Measurements from ENCODE around the gene KRTAP1-4. TPM values are rescaled to one million over a fixed set of nuclear protein-coding genes. Genes with fewer than 3 reads are reported as not detected.

The KRTAP1-4 gene
- total RNA-seq, 3 donors from 2014 or later (not counting 1 experiment from before 2014, with no cell fraction given) = not detected

DNA sequence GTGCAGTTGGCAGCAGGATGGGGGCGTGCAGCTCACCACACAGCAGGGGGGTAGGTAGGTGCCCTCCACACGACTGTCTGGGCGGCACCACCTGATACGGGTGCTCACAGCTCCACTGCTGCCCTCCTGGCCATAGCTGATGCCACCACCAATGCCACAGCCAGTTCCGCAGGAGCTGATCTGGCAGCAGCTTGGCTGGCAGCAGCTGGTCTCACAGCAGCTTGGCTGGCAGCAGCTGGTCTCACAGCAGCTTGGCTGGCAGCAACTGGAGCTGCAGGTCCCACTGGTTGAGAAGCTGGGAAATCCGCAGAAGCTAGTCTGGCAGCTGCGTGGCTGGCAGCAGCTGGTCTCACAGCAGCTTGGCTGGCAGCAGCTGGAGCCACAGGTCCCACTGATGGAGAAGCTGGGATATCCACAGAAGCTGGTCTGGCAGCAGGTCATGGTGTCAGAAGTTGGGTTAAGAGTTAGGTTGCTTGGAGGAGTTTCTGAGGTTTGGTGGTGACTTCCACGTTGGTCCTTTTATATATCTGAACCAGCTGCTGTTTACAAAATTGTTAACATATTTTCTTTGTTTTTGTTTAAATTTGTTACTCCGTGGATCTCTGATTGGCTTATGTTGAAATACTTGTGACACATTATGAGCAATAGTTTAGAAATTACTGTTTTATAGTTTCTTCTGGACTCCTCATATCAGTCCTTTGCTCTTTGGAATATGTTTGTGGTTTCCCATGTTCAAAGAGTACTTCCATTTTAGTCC, 3.1 kb downstream of the KRTAP1-4 start, which contains the start of gene KRTAP1-5:
TSS of gene KRTAP1-5 (minus strand) at position 494 of the 757 bp plus-strand sequence. CDS start at position 441, 53 bp downstream.
- 79% methylated on average over 8 of the region's 9 CpGs for WGBS (ENCODE audit: insufficient coverage)
- H3K4me3 Mint-ChIP-seq = no peak within 1 kb of the TSS

DNA sequence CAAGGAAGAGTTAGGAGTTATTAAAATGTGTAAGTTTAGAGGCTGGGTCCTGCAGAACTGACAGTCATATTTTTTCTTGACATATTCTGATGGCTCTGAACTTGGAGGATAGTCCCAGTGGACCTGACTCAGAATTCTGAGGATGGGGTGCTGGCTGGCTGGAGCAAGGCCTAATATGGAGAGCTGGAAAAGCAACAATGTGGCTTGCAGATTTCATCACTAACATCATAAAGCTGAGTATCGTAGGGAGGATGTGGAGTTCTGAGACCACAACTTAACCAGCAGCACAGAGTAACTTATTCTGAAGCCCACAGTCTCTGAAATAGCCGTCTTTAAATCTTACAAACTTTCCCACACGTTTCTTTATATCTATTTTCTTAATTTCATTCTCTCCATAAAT, 5.3 kb downstream of the KRTAP1-4 start:
- Mint-ChIP-seq H3K36me3 (no peaks in the 10 kb centered on the region), H3K4me1 (no peaks in the 10 kb centered on the region), H3K9me3 (no peaks in the 10 kb centered on the region), H3K27me3 (ENCODE audit: low read depth in 2 of 2) (peaks cover 21 to 35% of the 10 kb centered on the region in 2 donors), H3K4me3 (no peak overlapping the region), H3K27ac (no peak overlapping the region)
- ATAC-seq = no peak
- Histone ChIP-seq H3K9me3 (ENCODE audit: control insufficient read depth, insufficient read depth, low read length) (no peaks in the 10 kb centered on the region), H3K27ac (ENCODE audit: low read length) (no peak overlapping the region), H3K4me1 (ENCODE audit: control insufficient read depth, insufficient read depth, low read length) (no peaks in the 10 kb centered on the region), H3K27me3 (ENCODE audit: control insufficient read depth, insufficient read depth, low read length) (no peaks in the 10 kb centered on the region), H3K36me3 (ENCODE audit: control insufficient read depth, insufficient read depth, low read length) (no peaks in the 10 kb centered on the region), H3K4me3 (ENCODE audit: low read length) (no peak overlapping the region)
- WGBS (ENCODE audit: insufficient coverage) = 71% methylated on average over 3 of the region's 3 CpGs
- intact Hi-C loops (cut with micrococcal nuclease) = no loop called here
- TF ChIP-seq, protein P1, sequence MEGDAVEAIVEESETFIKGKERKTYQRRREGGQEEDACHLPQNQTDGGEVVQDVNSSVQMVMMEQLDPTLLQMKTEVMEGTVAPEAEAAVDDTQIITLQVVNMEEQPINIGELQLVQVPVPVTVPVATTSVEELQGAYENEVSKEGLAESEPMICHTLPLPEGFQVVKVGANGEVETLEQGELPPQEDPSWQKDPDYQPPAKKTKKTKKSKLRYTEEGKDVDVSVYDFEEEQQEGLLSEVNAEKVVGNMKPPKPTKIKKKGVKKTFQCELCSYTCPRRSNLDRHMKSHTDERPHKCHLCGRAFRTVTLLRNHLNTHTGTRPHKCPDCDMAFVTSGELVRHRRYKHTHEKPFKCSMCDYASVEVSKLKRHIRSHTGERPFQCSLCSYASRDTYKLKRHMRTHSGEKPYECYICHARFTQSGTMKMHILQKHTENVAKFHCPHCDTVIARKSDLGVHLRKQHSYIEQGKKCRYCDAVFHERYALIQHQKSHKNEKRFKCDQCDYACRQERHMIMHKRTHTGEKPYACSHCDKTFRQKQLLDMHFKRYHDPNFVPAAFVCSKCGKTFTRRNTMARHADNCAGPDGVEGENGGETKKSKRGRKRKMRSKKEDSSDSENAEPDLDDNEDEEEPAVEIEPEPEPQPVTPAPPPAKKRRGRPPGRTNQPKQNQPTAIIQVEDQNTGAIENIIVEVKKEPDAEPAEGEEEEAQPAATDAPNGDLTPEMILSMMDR (IDR thresholded peaks at IDR 0.05) = no peak
- no peak for DNase-seq

More for the DNA sequence above, 3.1 kb downstream of the KRTAP1-4 start, which contains the start of gene KRTAP1-5:
- no peaks in the 10 kb centered on the region for H3K4me1 ChIP-seq (ENCODE audit: control insufficient read depth, insufficient read depth, low read length)
- no peaks in the 10 kb centered on the region for H3K4me1 Mint-ChIP-seq
- no peaks in the 10 kb centered on the region for H3K27me3 ChIP-seq (ENCODE audit: control insufficient read depth, insufficient read depth, low read length)
- intact Hi-C loops (cut with micrococcal nuclease) = no loop called here
- H3K9me3 Mint-ChIP-seq = no peaks in the 10 kb centered on the region
- DNase-seq (no peak), ATAC-seq (no peak)
- no peaks in the 10 kb centered on the region for H3K9me3 ChIP-seq (ENCODE audit: control insufficient read depth, insufficient read depth, low read length)
- H3K4me3 ChIP-seq (ENCODE audit: low read length) = no peak within 1 kb of the TSS
- H3K27ac Mint-ChIP-seq = no peak within 1 kb of the TSS
- peaks cover 24 to 48% of the 10 kb centered on the region in 2 donors for H3K27me3 Mint-ChIP-seq (ENCODE audit: low read depth in 2 of 2)
- TF ChIP-seq, protein P1 (IDR thresholded peaks at IDR 0.05) = no peak
- H3K36me3 ChIP-seq (ENCODE audit: control insufficient read depth, insufficient read depth, low read length) = no peaks in the 10 kb centered on the region
- no peak within 1 kb of the TSS for H3K27ac ChIP-seq (ENCODE audit: low read length)
- no peaks in the 10 kb centered on the region for H3K36me3 Mint-ChIP-seq

DNA sequence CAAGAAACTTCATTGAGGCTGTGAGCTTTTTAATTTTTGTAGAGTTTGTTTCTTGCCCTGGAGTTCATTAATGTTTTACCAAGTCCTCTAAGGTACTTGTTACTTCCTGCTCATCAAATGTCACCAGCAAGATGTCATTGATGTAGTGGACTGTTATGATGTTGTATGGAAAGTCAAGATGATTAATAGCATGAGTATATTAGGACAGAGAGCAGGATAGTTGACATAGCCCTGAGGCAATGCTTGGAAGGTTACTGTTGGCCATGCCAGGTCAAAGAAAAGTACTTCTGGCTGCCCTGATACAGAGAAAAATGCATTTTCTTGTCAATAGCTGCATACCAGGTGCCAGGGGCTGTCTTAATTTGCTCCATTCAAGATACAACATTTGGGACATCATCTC, 9.7 kb downstream of the KRTAP1-4 start:
- H3K27ac Mint-ChIP-seq = no peak overlapping the region
- TF ChIP-seq, protein P1 (IDR thresholded peaks at IDR 0.05) = no peak
- H3K4me1 ChIP-seq (ENCODE audit: control insufficient read depth, insufficient read depth, low read length) = no peaks in the 10 kb centered on the region

More for the DNA sequence above, 9.7 kb downstream of the KRTAP1-4 start:
- no peak for ATAC-seq
- DNase-seq = no peak
- Histone ChIP-seq H3K27ac (ENCODE audit: low read length) (no peak overlapping the region), H3K4me3 (ENCODE audit: low read length) (no peak overlapping the region), H3K27me3 (ENCODE audit: control insufficient read depth, insufficient read depth, low read length) (no peaks in the 10 kb centered on the region), H3K9me3 (ENCODE audit: control insufficient read depth, insufficient read depth, low read length) (no peaks in the 10 kb centered on the region), H3K36me3 (ENCODE audit: control insufficient read depth, insufficient read depth, low read length) (no peaks in the 10 kb centered on the region)
- intact Hi-C loops (cut with micrococcal nuclease) = no loop called here
- Mint-ChIP-seq H3K36me3 (no peaks in the 10 kb centered on the region), H3K27me3 (ENCODE audit: low read depth in 2 of 2) (peaks cover 20 to 24% of the 10 kb centered on the region in 2 donors), H3K9me3 (no peaks in the 10 kb centered on the region), H3K4me1 (no peaks in the 10 kb centered on the region), H3K4me3 (no peak overlapping the region)
